H1 (cell line): ENCODE measurements around the gene MBD4. TPM values are rescaled to one million over a fixed set of nuclear protein-coding genes. Genes with fewer than 3 reads are reported as not detected.
A peak's percentile ranks its signal among the peaks of the same experiment; 100 is the strongest.

Experiments
- CTCF ChIA-PET: fragments of 300-600 bp; sonication (Branson Sonifier 250); formaldehyde crosslinking; loops from one replicate; lab custom pipeline; 2021; ENCODE audit not compliant: partially characterized antibody; lab: Charles Lee
- POLR2A ChIA-PET: fragments of 300-600 bp; sonication (Branson Sonifier 250); formaldehyde crosslinking; loops from one replicate; lab custom pipeline; 2021; ENCODE audit warnings: inconsistent platforms; ENCODE audit not compliant: partially characterized antibody; lab: Charles Lee
- DNase-seq, 2 experiments: peaks; one replicate each; pipeline versions ENCODE4 v3.0.0 to v3.0.0-alpha.2; 2010 to 2022; ENCODE audit warnings: low spot score in 2 of 2, low read depth in 1 of 2, mixed read lengths in 1 of 2
- FAIRE-seq: peaks from 2 replicates; lab custom pipeline; 2011; peaks lifted over from hg19 to GRCh38; lab: Jason Lieb, UNC
- H2AFZ ChIP-seq: 2 replicates; pipeline ENCODE4 v1.8.1; 2012; ENCODE audit warnings: low read length, inconsistent platforms
- H2AK5ac ChIP-seq: 2 replicates; pipeline ENCODE4 v1.6.1; 2013; ENCODE audit warnings: low read depth, low read length
- H2BK120ac ChIP-seq: replicated peaks from 2 replicates; pipeline ENCODE3; 2013; ENCODE audit warnings: low read depth, low read length, inconsistent platforms
- H2BK12ac ChIP-seq: 2 replicates; pipeline ENCODE4 v1.6.1; 2013; ENCODE audit warnings: low read depth, low read length
- H2BK15ac ChIP-seq: 2 replicates; pipeline ENCODE4 v1.6.1; 2013; ENCODE audit warnings: low read length
- H2BK20ac ChIP-seq: 2 replicates; pipeline ENCODE4 v1.6.1; 2013; ENCODE audit warnings: low read length
- H2BK5ac ChIP-seq: 2 replicates; pipeline ENCODE4 v1.6.1; 2013; ENCODE audit warnings: low read depth, low read length
- H3K14ac ChIP-seq: 2 replicates; pipeline ENCODE4 v1.6.1; 2013; ENCODE audit warnings: inconsistent platforms; ENCODE audit not compliant: insufficient read length
- H3K18ac ChIP-seq: 2 replicates; pipeline ENCODE4 v1.6.1; 2013; ENCODE audit warnings: low read length; ENCODE audit errors: extremely low read depth
- H3K23ac ChIP-seq: 2 replicates; pipeline ENCODE4 v1.6.1; 2013; ENCODE audit warnings: inconsistent platforms; ENCODE audit not compliant: insufficient read length
- H3K23me2 ChIP-seq: 2 replicates; pipeline ENCODE4 v1.6.1; 2013; ENCODE audit warnings: low read depth, low read length
- H3K27ac ChIP-seq: 2 replicates; pipeline ENCODE4 v1.6.1; 2011; ENCODE audit warnings: low read depth, low read length, inconsistent platforms
- H3K27me3 ChIP-seq, 4 experiments: replicated peaks in 1 of 4; 1 replicate in 1 of 4; 2 replicates in 3 of 4; pipeline versions ENCODE4 v1.6.1 to v1.8.1; 2011 to 2013; ENCODE audit warnings: low read length in 3 of 4, mild to moderate bottlenecking in 3 of 4, inconsistent platforms in 2 of 4, mixed read lengths in 2 of 4, moderate library complexity in 1 of 4; ENCODE audit not compliant: control insufficient read depth in 3 of 4, insufficient read depth in 3 of 4; ENCODE audit errors: extremely low read depth in 1 of 4
- H3K36me3 ChIP-seq, 4 experiments: 2 replicates each; pipeline versions ENCODE4 v1.6.1 to v1.8.1; 2011 to 2013; ENCODE audit warnings: mild to moderate bottlenecking in 4 of 4, low read length in 3 of 4, moderate library complexity in 2 of 4, control low read depth in 1 of 4, inconsistent platforms in 1 of 4; ENCODE audit not compliant: insufficient read depth in 4 of 4, control insufficient read depth in 2 of 4
- H3K4ac ChIP-seq: replicated peaks from 2 replicates; pipeline ENCODE3; 2013; ENCODE audit warnings: low read length, low read depth, mixed read lengths, inconsistent platforms; ENCODE audit not compliant: insufficient read length
- H3K4me1 ChIP-seq, 4 experiments: replicated peaks in 1 of 4; 1 replicate in 1 of 4; 2 replicates in 3 of 4; pipeline versions ENCODE4 v1.6.1 to v1.8.1; 2011 to 2013; ENCODE audit warnings: low read length in 3 of 4, inconsistent platforms in 2 of 4, mixed read lengths in 1 of 4; ENCODE audit not compliant: insufficient read depth in 4 of 4, control insufficient read depth in 3 of 4
- H3K4me2 ChIP-seq, 2 experiments: 2 replicates each; pipeline versions ENCODE4 v1.6.1 to v1.8.1; 2011 to 2013; ENCODE audit warnings: low read depth in 2 of 2, low read length in 2 of 2, control low read depth in 1 of 2, inconsistent platforms in 1 of 2, mild to moderate bottlenecking in 1 of 2; ENCODE audit not compliant: insufficient read depth in 1 of 2
- H3K4me3 ChIP-seq, 4 experiments: fragments of 200-600, 300-600 bp in 1 of 4; sonication (generic), shearing (Covaris generic), sonication (Bioruptor Twin) in 1 of 4; 2 replicates each; pipeline versions ENCODE4 v1.5.1 to v1.8.1; 2011 to 2016; ENCODE audit warnings: low read length in 4 of 4, low read depth in 3 of 4, control low read depth in 2 of 4, inconsistent platforms in 2 of 4, mild to moderate bottlenecking in 2 of 4, mixed read lengths in 1 of 4, moderate library complexity in 1 of 4; ENCODE audit not compliant: insufficient read depth in 2 of 4; ENCODE audit errors: extremely low read depth in 1 of 4
- H3K56ac ChIP-seq: replicated peaks from 2 replicates; pipeline ENCODE3; 2013; ENCODE audit warnings: low read depth, mild to moderate bottlenecking, mixed read lengths, low read length, inconsistent platforms; ENCODE audit not compliant: insufficient read length
- H3K79me1 ChIP-seq: 2 replicates; pipeline ENCODE4 v1.6.1; 2013; ENCODE audit warnings: low read depth, low read length, control low read depth
- H3K79me2 ChIP-seq, 2 experiments: 2 replicates each; pipeline versions ENCODE4 v1.6.1 to v1.8.1; 2012 to 2013; ENCODE audit warnings: low read length in 2 of 2, mild to moderate bottlenecking in 2 of 2, inconsistent platforms in 1 of 2; ENCODE audit not compliant: insufficient read depth in 2 of 2, control insufficient read depth in 1 of 2
- H3K9ac ChIP-seq, 4 experiments: replicated peaks in 1 of 4; 1 replicate in 1 of 4; 2 replicates in 3 of 4; pipeline versions ENCODE4 v1.6.1 to v1.8.1; 2011 to 2013; ENCODE audit warnings: low read depth in 3 of 4, low read length in 3 of 4, control low read depth in 2 of 4, mild to moderate bottlenecking in 2 of 4, moderate library complexity in 2 of 4, inconsistent platforms in 1 of 4; ENCODE audit errors: extremely low read depth in 1 of 4
- H3K9me3 ChIP-seq, 2 experiments: 2 replicates each; pipeline versions ENCODE4 v1.6.1 to v1.8.1; 2012 to 2013; ENCODE audit warnings: mild to moderate bottlenecking in 2 of 2, moderate library complexity in 2 of 2, control low read depth in 1 of 2, inconsistent platforms in 1 of 2, low read depth in 1 of 2, low read length in 1 of 2, mixed read lengths in 1 of 2; ENCODE audit not compliant: insufficient read depth in 2 of 2
- H4K20me1 ChIP-seq, 2 experiments: replicated peaks in 1 of 2; 2 replicates each; pipeline versions ENCODE3 to v1.8.1; 2011 to 2013; ENCODE audit warnings: inconsistent platforms in 2 of 2, low read length in 2 of 2, mild to moderate bottlenecking in 1 of 2; ENCODE audit not compliant: insufficient read depth in 2 of 2, control insufficient read depth in 1 of 2
- H4K5ac ChIP-seq: 2 replicates; pipeline ENCODE4 v1.6.1; 2013; ENCODE audit warnings: low read length, low read depth, mixed read lengths, inconsistent platforms; ENCODE audit not compliant: insufficient read length
- H4K8ac ChIP-seq: 2 replicates; pipeline ENCODE4 v1.8.0; 2013; ENCODE audit warnings: mild to moderate bottlenecking, moderate library complexity, low read length, inconsistent platforms; ENCODE audit not compliant: insufficient read depth; ENCODE audit errors: extremely low read depth
- H4K91ac ChIP-seq: replicated peaks from 2 replicates; pipeline ENCODE3; 2013; ENCODE audit warnings: low read length, mixed read lengths, inconsistent platforms; ENCODE audit not compliant: insufficient read length
- GTF2F1 ChIP-seq: IDR thresholded peaks from 2 replicates; pipeline ENCODE4 v1.6.1; 2012; ENCODE audit warnings: low read depth, low read length, improper control_type of control experiment, borderline replicate concordance
- HDAC6 ChIP-seq: IDR thresholded peaks from one replicate; pipeline ENCODE4 v1.7.1; 2012; ENCODE audit warnings: low read depth, mild to moderate bottlenecking, inconsistent platforms, low read length, moderate library complexity
- KDM4A ChIP-seq: IDR thresholded peaks from one replicate; pipeline ENCODE4 v1.7.1; 2012; ENCODE audit warnings: low read depth, mild to moderate bottlenecking, moderate library complexity, low read length, inconsistent platforms; ENCODE audit not compliant: severe bottlenecking
- MAFK ChIP-seq: IDR thresholded peaks from 2 replicates; pipeline ENCODE4 v1.6.1; 2012; ENCODE audit warnings: low read depth, mild to moderate bottlenecking, improper control_type of control experiment, low read length
- NANOG ChIP-seq: IDR thresholded peaks from 2 replicates; pipeline ENCODE4 v1.6.1; 2011; ENCODE audit warnings: low read length, low read depth, mild to moderate bottlenecking, inconsistent platforms; ENCODE audit not compliant: insufficient read depth, poor library complexity, severe bottlenecking
- RBBP5 ChIP-seq: IDR thresholded peaks from 2 replicates; pipeline ENCODE4 v1.7.1; 2012; ENCODE audit warnings: low read depth, mild to moderate bottlenecking, inconsistent platforms, low read length, moderate library complexity, borderline replicate concordance
- SP1 ChIP-seq: IDR thresholded peaks from 2 replicates; pipeline ENCODE4 v1.6.1; 2011; ENCODE audit warnings: low read depth, low read length
- SP2 ChIP-seq: IDR thresholded peaks from 2 replicates; pipeline ENCODE4 v1.6.1; 2012; ENCODE audit warnings: mild to moderate bottlenecking, low read length, inconsistent platforms
- SRF ChIP-seq: IDR thresholded peaks from 2 replicates; pipeline ENCODE4 v1.6.1; 2011; ENCODE audit warnings: mild to moderate bottlenecking, low read depth, low read length, moderate library complexity
- YY1 ChIP-seq: IDR thresholded peaks from 2 replicates; pipeline ENCODE4 v1.6.1; 2011; ENCODE audit warnings: low read depth, mild to moderate bottlenecking, low read length
- WGBS, 2 experiments: shearing (Covaris generic) in 1 of 2; methylation state at CpG; one replicate each; pipeline versions ENCODE4 v1.1.6 to v1.1.7; 2013 to 2015; ENCODE audit warnings: low lambda C conversion rate in 2 of 2, mixed read lengths in 2 of 2, inconsistent platforms in 1 of 2, low coverage in 1 of 2, missing lambda C conversion rate in 1 of 2; ENCODE audit not compliant: insufficient replicate concordance in 2 of 2, insufficient coverage in 1 of 2, insufficient read length in 1 of 2; ENCODE audit errors: extremely low coverage in 1 of 2, missing lambda C conversion rate in 1 of 2; 5-methylcytosine and 5-hydroxymethylcytosine counted together
- polyA plus RNA-seq, 7 experiments: library from polyadenylated mRNA; depleted of rRNA in 3 of 7; stranded (reverse) in 5 of 7; unstranded in 2 of 7; fragments of >200 nt in 5 of 7; fragments of 200-250 nt in 2 of 7; gene quantifications; 1 replicate in 5 of 7; 2 replicates in 1 of 7; 4 replicates in 1 of 7; pipeline versions ENCODE4 v1.2.1 to v1.2.3, GENCODE V29; 2011 to 2013; ENCODE audit warnings: missing spikeins in 2 of 7, mixed read lengths in 2 of 7
- total RNA-seq: library from RNA; stranded (reverse); fragmentation: NEBNext Ultra II Directional; extraction: Animal tissue kit (Norgen Biotek cat#: 25700); gene quantifications from 2 replicates; pipeline ENCODE4 v1.2.1, GENCODE V29; 2021
- TF ChIP-seq, protein P1 (sequence below): IDR thresholded peaks from 2 replicates; pipeline ENCODE4 v1.6.1; 2012; ENCODE audit warnings: inconsistent platforms
- TF ChIP-seq, protein P2 (sequence below): IDR thresholded peaks from 2 replicates; pipeline ENCODE4 v1.6.1; 2011; ENCODE audit warnings: low read length, improper control_type of control experiment

Gene MBD4
- total and polyA plus RNA-seq, 2 of the 8 experiments (the other 6 are each of a cell fraction or from before 2014, with no cell fraction given) = 11.2 to 35.8 TPM

DNA sequence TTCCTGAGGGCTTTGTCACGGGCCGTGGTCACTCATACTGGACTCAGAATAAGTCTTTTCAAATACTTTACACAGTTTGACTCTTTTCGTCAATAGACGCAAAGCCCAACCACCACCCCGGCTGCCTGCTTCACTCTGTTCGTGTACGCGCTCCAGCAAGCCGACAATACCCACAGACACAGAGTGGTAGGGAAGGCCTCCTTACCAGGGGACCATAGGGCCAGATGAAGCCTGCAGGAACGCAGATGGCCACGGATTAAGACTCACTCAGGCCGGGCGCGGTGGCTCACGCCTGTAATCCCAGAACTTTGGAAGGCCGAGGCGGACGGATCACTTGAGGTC lies 41.0 kb downstream of the MBD4 start:
- peaks cover 17 to 48% of the 10 kb centered on the region in 2 experiments for H3K79me2 ChIP-seq
- H2BK15ac ChIP-seq = no peak overlapping the region
- H3K4me3 ChIP-seq = peak overlapping the region; percentile 61 to 89 (median 83)
- H3K27ac ChIP-seq = peak overlapping the region; percentile 72
- peaks cover 0 to 4% (median 0%) of the 10 kb centered on the region in 4 experiments; a peak in 3 of 7 replicates for H3K4me1 ChIP-seq
- ChIA-PET CTCF (interaction anchor here (1.1 to 9.2 kb wide), 6 partner anchors 10 to 40 kb away, joined by 3 to 58 read pairs (median 4); no protein-coding TSS in a partner anchor), POLR2A (interaction anchor here (0.7 to 1.7 kb wide), 2 partner anchors 26 to 169 kb away, joined by 4 read pairs; no protein-coding TSS in a partner anchor)
- H4K20me1 ChIP-seq = peaks cover 4 to 16% of the 10 kb centered on the region in 2 experiments
- 8% methylated on average over 18 of the region's 18 CpGs; no CpG with 5 or more reads in 1 of the 2 experiments for WGBS, 2 experiments
- DNase-seq (no peak), FAIRE-seq (no peak)
- peaks cover 5% of the 10 kb centered on the region; the same call in 1 of the 2 replicates for H3K23me2 ChIP-seq
- H3K9me3 ChIP-seq = no peaks in the 10 kb centered on the region
- H3K14ac ChIP-seq = no peak overlapping the region
- H2BK120ac ChIP-seq = no peak overlapping the region
- H3K9ac ChIP-seq = peak overlapping the region in 3 of 4 experiments; percentile 79 to 82 (median 80); a peak in 6 of 7 replicates
- no peak overlapping the region for H3K23ac ChIP-seq
- no peaks in the 10 kb centered on the region; a peak in 1 of 7 replicates for H3K27me3 ChIP-seq
- no peak overlapping the region for H3K18ac ChIP-seq
- H3K4ac ChIP-seq = no peak overlapping the region
- peaks cover 4% of the 10 kb centered on the region for H3K79me1 ChIP-seq
- no peak overlapping the region for H4K5ac ChIP-seq
- H4K8ac ChIP-seq = peak overlapping the region; percentile 82; the same call in 1 of the 2 replicates
- H3K36me3 ChIP-seq = peaks cover 0 to 8% (median 0%) of the 10 kb centered on the region in 4 experiments; a peak in 2 of 8 replicates
- no peak overlapping the region for H2BK20ac ChIP-seq
- H2BK5ac ChIP-seq = peak overlapping the region; percentile 61
- no peak overlapping the region for H4K91ac ChIP-seq
- H2BK12ac ChIP-seq = no peak overlapping the region
- H2AFZ ChIP-seq = no peak overlapping the region
- H3K4me2 ChIP-seq = peak overlapping the region; percentile 61 to 86
- H3K56ac ChIP-seq = no peak overlapping the region
- H2AK5ac ChIP-seq = 0 out of 2 replicates have a peak overlapping the region, but pooled peaks have one; percentile 75
- TF ChIP-seq SP2 (no peak), SRF (no peak), HDAC6 (no peak), MAFK (no peak), RBBP5 (no peak), NANOG (no peak), YY1 (no peak), SP1 (no peak), GTF2F1 (no peak), KDM4A (no peak)
- TF ChIP-seq, protein P1, sequence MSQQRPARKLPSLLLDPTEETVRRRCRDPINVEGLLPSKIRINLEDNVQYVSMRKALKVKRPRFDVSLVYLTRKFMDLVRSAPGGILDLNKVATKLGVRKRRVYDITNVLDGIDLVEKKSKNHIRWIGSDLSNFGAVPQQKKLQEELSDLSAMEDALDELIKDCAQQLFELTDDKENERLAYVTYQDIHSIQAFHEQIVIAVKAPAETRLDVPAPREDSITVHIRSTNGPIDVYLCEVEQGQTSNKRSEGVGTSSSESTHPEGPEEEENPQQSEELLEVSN = no peak
- TF ChIP-seq, protein P2, sequence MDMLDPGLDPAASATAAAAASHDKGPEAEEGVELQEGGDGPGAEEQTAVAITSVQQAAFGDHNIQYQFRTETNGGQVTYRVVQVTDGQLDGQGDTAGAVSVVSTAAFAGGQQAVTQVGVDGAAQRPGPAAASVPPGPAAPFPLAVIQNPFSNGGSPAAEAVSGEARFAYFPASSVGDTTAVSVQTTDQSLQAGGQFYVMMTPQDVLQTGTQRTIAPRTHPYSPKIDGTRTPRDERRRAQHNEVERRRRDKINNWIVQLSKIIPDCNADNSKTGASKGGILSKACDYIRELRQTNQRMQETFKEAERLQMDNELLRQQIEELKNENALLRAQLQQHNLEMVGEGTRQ = no peak
